Occipital lobe (tissue), 2 donors: ENCODE results near the gene SRPRB. TPM values are rescaled to one million over a fixed set of nuclear protein-coding genes. Genes with fewer than 3 reads are reported as not detected.
A peak's percentile ranks its signal among the peaks of the same experiment; 100 is the strongest.

Experiments used
- DNase-seq: peaks from one replicate; lab custom pipeline; 2025; lab: John Stamatoyannopoulos, UW
- total RNA-seq: library from RNA; depleted of rRNA; stranded (reverse); fragments of >200 nt; gene quantifications from one replicate; pipeline ENCODE4 v1.2.3, GENCODE V29; 2014

Gene SRPRB
- 32.8 TPM for total RNA-seq

GRCh38 chr3:133805702-133806475, at the start of gene SRPRB:
Gene SRPRB, plus strand, starts transcription at chr3:133805815. Its CDS starts 34 bp downstream, at chr3:133805849.
- DNase-seq: peak; percentile 95

- no peak for DNase-seq
Measured at GRCh38 chr3:133756716-133757694, 48.6 kb upstream of the SRPRB start.

GRCh38 chr3:133757701-133758567, 47.7 kb upstream of the SRPRB start:
- no peak for DNase-seq

GRCh38 chr3:133758568-133758928, 47.1 kb upstream of the SRPRB start:
- DNase-seq: no peak

- DNase-seq: no peak
Measured at GRCh38 chr3:133758964-133759739, 46.5 kb upstream of the SRPRB start.

GRCh38 chr3:133759740-133760305, 45.8 kb upstream of the SRPRB start:
- no peak for DNase-seq

- no peak for DNase-seq
Measured at GRCh38 chr3:133760916-133761315, 44.7 kb upstream of the SRPRB start.

- no peak for DNase-seq
Measured at GRCh38 chr3:133761605-133762484, 43.8 kb upstream of the SRPRB start.

- no peak for DNase-seq
Measured at GRCh38 chr3:133762539-133762938, 43.1 kb upstream of the SRPRB start.

GRCh38 chr3:133763797-133764683, 41.6 kb upstream of the SRPRB start:
- no peak for DNase-seq

GRCh38 chr3:133765256-133765655, 40.4 kb upstream of the SRPRB start:
- DNase-seq: no peak

- DNase-seq: no peak
Measured at GRCh38 chr3:133767607-133768006, 38.0 kb upstream of the SRPRB start.

- DNase-seq: no peak
Measured at GRCh38 chr3:133769536-133769935, 36.1 kb upstream of the SRPRB start.

GRCh38 chr3:133773732-133774131, 31.9 kb upstream of the SRPRB start:
- no peak for DNase-seq

- no peak for DNase-seq
Measured at GRCh38 chr3:133775309-133775708, 30.3 kb upstream of the SRPRB start.

GRCh38 chr3:133775835-133776234, 29.8 kb upstream of the SRPRB start:
- no peak for DNase-seq

GRCh38 chr3:133776794-133777438, 28.7 kb upstream of the SRPRB start:
- no peak for DNase-seq
